SK-N-SH (cell line): ENCODE data around the gene NPTX2. TPM values are rescaled to one million over a fixed set of nuclear protein-coding genes. Genes with fewer than 3 reads are reported as not detected.

Experiments used
- CTCF ChIA-PET: fragments of 300-600, 350-600 bp; formaldehyde crosslinking; extraction: SDS; loops from one replicate; lab custom pipeline; 2021; lab: Yijun Ruan, JAX
- POLR2A ChIA-PET: fragments of 350-600 bp; sonication (Branson Sonifier 250); formaldehyde crosslinking; extraction: SDS; loops from one replicate; lab custom pipeline; 2020; ENCODE audit warnings: antibody characterized with exemption, inconsistent platforms; lab: Yijun Ruan, JAX
- DNase-seq: peaks from one replicate; pipeline ENCODE4 v3.0.0; 2012
- H2AFZ ChIP-seq: fragments of 200-600 bp; sonication (generic); 2 replicates; pipeline ENCODE4 v1.8.1; 2016; ENCODE audit warnings: antibody characterized with exemption, mild to moderate bottlenecking, low read depth
- H3F3A ChIP-seq: fragments of 200-600 bp; sonication (generic); replicated peaks from 2 replicates; pipeline ENCODE3; 2016; ENCODE audit warnings: antibody characterized with exemption, mild to moderate bottlenecking; ENCODE audit not compliant: insufficient read depth
- H3K27ac ChIP-seq, 2 experiments: fragments of 200-500 bp in 1 of 2; fragments of 200-600 bp in 1 of 2; sonication (Bioruptor generic) in 1 of 2; sonication (generic), shearing (Covaris generic) in 1 of 2; 2 replicates each; pipeline versions ENCODE4 v1.5.1 to v1.6.1; 2014 to 2016; ENCODE audit warnings: low read depth in 2 of 2, inconsistent platforms in 1 of 2, low read length in 1 of 2, mild to moderate bottlenecking in 1 of 2, mixed read lengths in 1 of 2
- H3K27me3 ChIP-seq: fragments of 200-600 bp; sonication (generic), shearing (Covaris generic); 2 replicates; pipeline ENCODE4 v1.6.1; 2016; ENCODE audit warnings: mixed run types; ENCODE audit not compliant: insufficient read depth
- H3K36me3 ChIP-seq, 2 experiments: fragments of 200-500 bp in 1 of 2; fragments of 200-600 bp in 1 of 2; sonication (Bioruptor generic) in 1 of 2; sonication (generic) in 1 of 2; replicated peaks in 1 of 2; 2 replicates each; pipeline versions ENCODE3 to v1.5.1; 2014 to 2016; ENCODE audit warnings: low read length in 1 of 2, mild to moderate bottlenecking in 1 of 2; ENCODE audit not compliant: insufficient read depth in 2 of 2, control insufficient read depth in 1 of 2
- H3K4me1 ChIP-seq, 2 experiments: fragments of 200-500 bp in 1 of 2; fragments of 200-600 bp in 1 of 2; sonication (Bioruptor generic) in 1 of 2; sonication (generic), shearing (Covaris generic) in 1 of 2; 2 replicates each; pipeline versions ENCODE4 v1.5.1 to v1.6.1; 2014 to 2016; ENCODE audit warnings: low read depth in 1 of 2, low read length in 1 of 2, mixed run types in 1 of 2; ENCODE audit not compliant: insufficient read depth in 2 of 2, control insufficient read depth in 1 of 2
- H3K4me2 ChIP-seq: fragments of 200-600 bp; sonication (generic), shearing (Covaris generic); 2 replicates; pipeline ENCODE4 v1.6.1; 2017; ENCODE audit warnings: mixed run types
- H3K4me3 ChIP-seq, 2 experiments: fragments of 200-500 bp in 1 of 2; fragments of 200-600 bp in 1 of 2; sonication (Bioruptor generic) in 1 of 2; sonication (generic), shearing (Covaris generic) in 1 of 2; 2 replicates each; pipeline versions ENCODE4 v1.5.1 to v1.8.1; 2014 to 2016; ENCODE audit warnings: low read depth in 2 of 2, inconsistent platforms in 1 of 2, low read length in 1 of 2, mild to moderate bottlenecking in 1 of 2, mixed read lengths in 1 of 2, moderate library complexity in 1 of 2
- H3K79me2 ChIP-seq: fragments of 200-600 bp; sonication (generic); 2 replicates; pipeline ENCODE4 v1.8.1; 2017; ENCODE audit warnings: mild to moderate bottlenecking; ENCODE audit not compliant: insufficient read depth
- H3K9ac ChIP-seq: fragments of 200-600 bp; sonication (generic); 2 replicates; pipeline ENCODE4 v1.6.1; 2017; ENCODE audit warnings: mixed run types
- H3K9me2 ChIP-seq: fragments of 200-600 bp; sonication (generic); 2 replicates; pipeline ENCODE4 v1.6.1; 2017; ENCODE audit warnings: mixed run types
- H3K9me3 ChIP-seq: fragments of 200-600 bp; sonication (generic); 2 replicates; pipeline ENCODE4 v1.6.1; 2017; ENCODE audit warnings: mixed run types, mild to moderate bottlenecking, moderate library complexity
- H4K20me1 ChIP-seq: fragments of 200-600 bp; sonication (generic); 2 replicates; pipeline ENCODE4 v1.6.1; 2017; ENCODE audit warnings: mild to moderate bottlenecking, mixed run types; ENCODE audit not compliant: insufficient read depth
- ELF1 ChIP-seq: IDR thresholded peaks from 2 replicates; pipeline ENCODE4 v1.4.0; 2012
- FOXJ3 ChIP-seq: sonication (generic); formaldehyde crosslinking; IDR thresholded peaks from 2 replicates; pipeline ENCODE4 v1.5.1; 2020; ENCODE audit warnings: mild to moderate bottlenecking, missing genetic modification reagents
- FOXM1 ChIP-seq: IDR thresholded peaks from 2 replicates; pipeline ENCODE4 v1.4.0; 2012; ENCODE audit warnings: low read depth, mild to moderate bottlenecking
- GABPA ChIP-seq: IDR thresholded peaks from 2 replicates; pipeline ENCODE4 v1.4.0; 2012; ENCODE audit warnings: low read depth, mild to moderate bottlenecking
- GATA2 ChIP-seq: sonication (generic); formaldehyde crosslinking; IDR thresholded peaks from 2 replicates; pipeline ENCODE4 v1.5.0; 2020; ENCODE audit warnings: mild to moderate bottlenecking, missing genetic modification reagents
- NFIC ChIP-seq: IDR thresholded peaks from 2 replicates; pipeline ENCODE4 v1.4.0; 2012; ENCODE audit warnings: borderline replicate concordance
- POLR2AphosphoS5 ChIP-seq: IDR thresholded peaks from 2 replicates; pipeline ENCODE4 v1.6.1; 2012; ENCODE audit warnings: low read depth, low read length
- RCOR1 ChIP-seq: fragments of 150-350 bp; IDR thresholded peaks from 2 replicates; pipeline ENCODE4 v1.6.1; 2017; ENCODE audit warnings: antibody characterized with exemption, low read length
- RFX5 ChIP-seq: IDR thresholded peaks from 2 replicates; pipeline ENCODE4 v1.6.1; 2012; ENCODE audit warnings: mild to moderate bottlenecking, improper control_type of control experiment, low read length
- SMC3 ChIP-seq: IDR thresholded peaks from 2 replicates; pipeline ENCODE4 v1.6.1; 2012; ENCODE audit warnings: low read depth, low read length, improper control_type of control experiment
- TCF12 ChIP-seq: IDR thresholded peaks from 2 replicates; pipeline ENCODE4 v1.4.0; 2012
- TEAD4 ChIP-seq: IDR thresholded peaks from 2 replicates; pipeline ENCODE4 v1.4.0; 2012; ENCODE audit warnings: mild to moderate bottlenecking, borderline replicate concordance; ENCODE audit not compliant: insufficient read depth
- YY1 ChIP-seq: IDR thresholded peaks from 2 replicates; pipeline ENCODE4 v1.4.0; 2012; ENCODE audit warnings: low read depth, mild to moderate bottlenecking
- WGBS: methylation state at CpG from one replicate; pipeline ENCODE4 v1.1.6; 2017; ENCODE audit warnings: low lambda C conversion rate; 5-methylcytosine and 5-hydroxymethylcytosine counted together
- polyA plus RNA-seq, 3 experiments: library from polyadenylated mRNA; depleted of rRNA; stranded (reverse); fragments of >200 nt; gene quantifications; 2 replicates each; pipeline ENCODE4 v1.2.3, GENCODE V29; 2012
- TF ChIP-seq, protein P1 (sequence below): IDR thresholded peaks from 2 replicates; pipeline ENCODE4; 2012
- TF ChIP-seq, protein P2 (sequence below): IDR thresholded peaks from 2 replicates; pipeline ENCODE4 v1.4.0; 2012; ENCODE audit warnings: low read depth, borderline replicate concordance

NPTX2 gene
- polyA plus RNA-seq, 1 of the 3 experiments (the other 2 are of a cell fraction), result 0.41 TPM

- Histone ChIP-seq H3K36me3 (no peaks in the 10 kb centered on the region), H3K4me1 (no peaks in the 10 kb centered on the region; a peak in 1 of 4 replicates), H3K79me2 (no peaks in the 10 kb centered on the region), H3K9me3 (no peaks in the 10 kb centered on the region), H3K4me3 (no peak overlapping the region), H3K27me3 (no peaks in the 10 kb centered on the region), H3K9ac (no peak overlapping the region), H3K9me2 (no peaks in the 10 kb centered on the region), H3F3A (no peaks in the 10 kb centered on the region), H4K20me1 (no peaks in the 10 kb centered on the region), H3K4me2 (no peak overlapping the region), H2AFZ (no peak overlapping the region), H3K27ac (no peak overlapping the region)
- no peak for TF ChIP-seq YY1
- TF ChIP-seq, protein P1, sequence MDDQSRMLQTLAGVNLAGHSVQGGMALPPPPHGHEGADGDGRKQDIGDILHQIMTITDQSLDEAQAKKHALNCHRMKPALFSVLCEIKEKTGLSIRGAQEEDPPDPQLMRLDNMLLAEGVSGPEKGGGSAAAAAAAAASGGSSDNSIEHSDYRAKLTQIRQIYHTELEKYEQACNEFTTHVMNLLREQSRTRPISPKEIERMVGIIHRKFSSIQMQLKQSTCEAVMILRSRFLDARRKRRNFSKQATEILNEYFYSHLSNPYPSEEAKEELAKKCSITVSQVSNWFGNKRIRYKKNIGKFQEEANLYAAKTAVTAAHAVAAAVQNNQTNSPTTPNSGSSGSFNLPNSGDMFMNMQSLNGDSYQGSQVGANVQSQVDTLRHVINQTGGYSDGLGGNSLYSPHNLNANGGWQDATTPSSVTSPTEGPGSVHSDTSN, result no peak
- TF ChIP-seq POLR2AphosphoS5, result no peak
- TF ChIP-seq TCF12, result no peak
- TF ChIP-seq TEAD4, result no peak
- no peak for DNase-seq
- CTCF ChIA-PET, result interaction anchor here (0.6 to 1.5 kb wide), 4 partner anchors 102 to 198 kb away, joined by 3 to 7 read pairs (median 3); no protein-coding TSS in a partner anchor
- 49% methylated on average over 3 of the region's 3 CpGs for WGBS
- POLR2A ChIA-PET, result interaction anchor here (0.8 kb wide), 1 partner anchor 26 kb away, joined by 3 read pairs; no protein-coding TSS in a partner anchor
Observed at GRCh38 chr7:98643236-98643985, 26.3 kb downstream of the NPTX2 start.

GRCh38 chr7:98646465-98646864, 29.4 kb downstream of the NPTX2 start:
- no peaks in the 10 kb centered on the region for H3K27me3 ChIP-seq
- CTCF ChIA-PET, result interaction anchor here (0.8 to 1.9 kb wide), 6 partner anchors 23 to 190 kb away, joined by 3 to 7 read pairs (median 3); partner anchors contain the start of gene NPTX2
- 47% methylated on average over 2 of the region's 2 CpGs for WGBS

DNA sequence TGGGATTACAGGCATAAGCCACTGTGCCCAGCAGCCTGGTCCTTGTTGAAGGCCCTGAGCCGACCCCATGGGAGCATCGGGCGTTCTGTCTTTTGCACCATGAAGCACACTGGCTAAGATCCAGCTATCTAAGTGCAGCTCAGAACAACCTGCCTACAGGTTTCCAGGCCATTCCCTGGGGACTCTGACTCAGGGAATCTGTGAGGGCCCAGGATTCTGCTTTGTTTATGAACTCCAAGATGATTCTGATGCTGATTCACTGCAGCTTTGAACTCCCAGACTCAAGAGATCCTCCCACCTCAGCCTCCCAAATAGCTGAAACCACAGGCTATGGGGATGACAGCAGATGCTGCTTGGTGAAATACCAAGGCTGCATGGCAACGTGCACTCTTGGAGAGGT, 30.2 kb downstream of the NPTX2 start:
- ChIA-PET CTCF (interaction anchor here (1.0 to 1.9 kb wide), 3 partner anchors 28 to 246 kb away, joined by 3 to 7 read pairs (median 3); no protein-coding TSS in a partner anchor), POLR2A (no interaction called here)
- Histone ChIP-seq H2AFZ (no peak overlapping the region), H3K27me3 (no peaks in the 10 kb centered on the region), H3F3A (no peaks in the 10 kb centered on the region), H3K9me3 (0 out of 2 replicates have a peak, but pooled peaks cover 5% of the 10 kb centered on the region), H3K4me1 (no peaks in the 10 kb centered on the region; a peak in 1 of 4 replicates), H3K36me3 (no peaks in the 10 kb centered on the region)
- TF ChIP-seq FOXJ3 (CRISPR knock-in tag), result no peak
- no peak for TF ChIP-seq ELF1
- no peak for TF ChIP-seq RFX5
- TF ChIP-seq FOXM1, result no peak
- TF ChIP-seq, protein P2, sequence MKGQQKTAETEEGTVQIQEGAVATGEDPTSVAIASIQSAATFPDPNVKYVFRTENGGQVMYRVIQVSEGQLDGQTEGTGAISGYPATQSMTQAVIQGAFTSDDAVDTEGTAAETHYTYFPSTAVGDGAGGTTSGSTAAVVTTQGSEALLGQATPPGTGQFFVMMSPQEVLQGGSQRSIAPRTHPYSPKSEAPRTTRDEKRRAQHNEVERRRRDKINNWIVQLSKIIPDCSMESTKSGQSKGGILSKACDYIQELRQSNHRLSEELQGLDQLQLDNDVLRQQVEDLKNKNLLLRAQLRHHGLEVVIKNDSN, result no peak
- TF ChIP-seq TCF12, result no peak
- no peak for TF ChIP-seq GATA2 (CRISPR knock-in tag)
- TF ChIP-seq, protein P1, result no peak
- TF ChIP-seq SMC3, result no peak
- no peak for TF ChIP-seq NFIC
- TF ChIP-seq RCOR1, result no peak
- TF ChIP-seq, all 33 proteins: peak for 0
- H3K79me2 ChIP-seq, result no peaks in the 10 kb centered on the region
- H4K20me1 ChIP-seq, result no peaks in the 10 kb centered on the region
- H3K9ac ChIP-seq, result no peak overlapping the region
- H3K4me3 ChIP-seq, result no peak overlapping the region
- 30% methylated on average over 4 of the region's 4 CpGs for WGBS
- DNase-seq, result no peak
- H3K9me2 ChIP-seq, result no peaks in the 10 kb centered on the region
- no peak overlapping the region for H3K27ac ChIP-seq
- H3K4me2 ChIP-seq, result no peak overlapping the region

More at GRCh38 chr7:98646465-98646864, 29.4 kb downstream of the NPTX2 start:
- Histone ChIP-seq H3K27ac (no peak overlapping the region), H2AFZ (no peak overlapping the region), H3K9me2 (no peaks in the 10 kb centered on the region), H3K36me3 (no peaks in the 10 kb centered on the region), H3F3A (no peaks in the 10 kb centered on the region), H4K20me1 (no peaks in the 10 kb centered on the region), H3K9me3 (0 out of 2 replicates have a peak, but pooled peaks cover 5% of the 10 kb centered on the region), H3K4me3 (no peak overlapping the region), H3K9ac (no peak overlapping the region), H3K79me2 (no peaks in the 10 kb centered on the region), H3K4me2 (no peak overlapping the region), H3K4me1 (no peaks in the 10 kb centered on the region; a peak in 1 of 4 replicates)
- POLR2A ChIA-PET, result no interaction called here
- no peak for DNase-seq
- no peak for TF ChIP-seq GABPA
